ENCODE data around the gene UNKL.

UNKL gene

DNA sequence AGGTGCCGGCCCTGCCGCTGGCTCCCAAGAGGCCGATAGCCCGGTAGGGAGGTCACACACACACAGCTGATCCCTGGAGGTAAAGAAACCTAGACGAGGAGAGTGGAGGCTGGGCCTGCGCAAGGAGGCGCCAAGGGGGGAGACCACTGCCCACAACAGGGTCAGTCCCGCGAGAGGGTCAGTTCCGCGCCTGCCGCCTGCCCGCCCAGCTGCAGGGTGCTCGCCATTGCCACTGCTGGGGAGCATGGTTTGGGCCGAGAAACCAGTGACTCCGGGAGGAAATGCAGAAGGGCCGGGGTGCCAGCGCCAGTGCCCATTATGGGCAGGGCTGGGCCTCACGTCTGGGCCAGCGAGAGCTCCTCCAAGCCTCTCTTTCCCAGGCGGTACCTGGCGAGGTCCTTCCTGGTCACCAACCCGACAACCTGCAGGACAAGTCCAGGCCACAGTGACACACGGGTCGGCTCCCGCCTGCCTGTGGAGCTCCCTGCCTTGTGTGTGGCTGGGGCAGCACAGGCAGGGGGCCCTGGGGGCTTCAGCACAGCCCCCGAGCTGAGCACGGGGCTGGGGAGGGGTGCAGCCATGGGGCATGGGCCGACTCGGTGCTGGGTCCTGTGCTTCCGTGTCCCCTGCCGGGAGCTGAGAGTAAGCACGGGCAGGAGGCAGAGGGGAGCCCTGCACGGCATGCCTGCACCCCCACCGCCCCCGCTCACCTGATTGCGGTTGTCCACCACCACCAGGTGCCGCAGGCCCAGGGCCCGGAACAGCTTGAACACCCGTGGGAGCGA, 32.0 kb upstream of the UNKL start:
- no peak for TF ChIP-seq CTCF (IDR thresholded peaks at IDR 0.05; ENCODE audit: low read length, missing control alignments)
- H3K4me3 ChIP-seq (replicated peaks; ENCODE audit: low read depth, low read length), result no peak overlapping the region
- no peak for DNase-seq (ENCODE audit: low read depth)

GRCh38 chr16:1445518-1446203, 31.2 kb upstream of the UNKL start:
- H3K4me3 ChIP-seq (replicated peaks; ENCODE audit: low read depth, low read length), result no peak overlapping the region
- DNase-seq (ENCODE audit: low read depth), result no peak
- TF ChIP-seq CTCF (IDR thresholded peaks at IDR 0.05; ENCODE audit: low read length, missing control alignments), result no peak

GRCh38 chr16:1444730-1445517, 30.4 kb upstream of the UNKL start:
- DNase-seq (ENCODE audit: low read depth), result no peak
- H3K4me3 ChIP-seq (replicated peaks; ENCODE audit: low read depth, low read length), result no peak overlapping the region
- TF ChIP-seq CTCF (IDR thresholded peaks at IDR 0.05; ENCODE audit: low read length, missing control alignments), result no peak

DNA sequence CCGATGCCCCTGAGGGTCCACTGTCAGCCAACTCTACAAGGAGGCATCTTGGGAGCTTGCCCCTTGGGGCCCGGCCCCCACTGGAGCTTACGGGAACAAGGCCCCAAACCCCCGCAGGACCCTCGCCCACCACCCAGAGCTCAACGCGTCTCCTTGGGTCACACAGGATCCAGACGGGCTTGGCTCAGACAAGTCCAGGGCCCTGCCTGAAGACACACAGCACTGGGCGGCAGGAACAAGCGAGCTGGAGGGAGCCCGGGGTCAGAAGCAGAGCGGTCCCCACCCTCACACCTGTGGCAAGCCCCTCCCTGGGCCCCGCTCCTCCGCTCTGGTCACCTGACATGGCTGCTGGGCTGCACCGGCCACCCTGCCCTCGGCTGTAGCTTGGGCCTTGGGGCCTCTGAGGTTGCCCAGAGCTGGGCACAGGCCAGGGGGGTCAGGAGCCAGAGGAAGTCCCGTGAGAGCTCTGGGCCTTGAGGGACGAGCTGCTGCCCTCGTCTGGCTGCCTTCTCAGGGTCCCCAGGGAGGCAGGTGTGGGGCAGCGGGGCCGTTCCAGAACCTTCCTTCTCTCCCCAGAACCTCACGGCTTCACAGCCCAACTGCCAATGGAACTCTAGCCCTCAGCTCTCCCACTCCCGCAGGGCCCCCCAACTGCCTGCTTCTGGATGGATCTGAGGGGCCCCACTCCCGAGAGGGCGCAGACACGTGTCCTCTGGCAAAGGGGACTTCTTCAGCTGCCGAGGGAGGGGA, 29.7 kb upstream of the UNKL start, which contains the start of gene CCDC154:
TSS of gene CCDC154 (minus strand) at position 577 of the 750 bp plus-strand sequence. CDS start at position 343, 234 bp downstream.
- TF ChIP-seq CTCF (IDR thresholded peaks at IDR 0.05; ENCODE audit: low read length, missing control alignments), result no peak
- no peak within 1 kb of the TSS for H3K4me3 ChIP-seq (replicated peaks; ENCODE audit: low read depth, low read length)
- DNase-seq (ENCODE audit: low read depth), result no peak

- no peak overlapping the region for H3K4me3 ChIP-seq (replicated peaks; ENCODE audit: low read depth, low read length)
- no peak for TF ChIP-seq CTCF (IDR thresholded peaks at IDR 0.05; ENCODE audit: low read length, missing control alignments)
- no peak for DNase-seq (ENCODE audit: low read depth)
Observed at GRCh38 chr16:1443403-1443973, 29.0 kb upstream of the UNKL start.

GRCh38 chr16:1442697-1443096, 28.2 kb upstream of the UNKL start:
- DNase-seq (ENCODE audit: low read depth), result no peak
- TF ChIP-seq CTCF (IDR thresholded peaks at IDR 0.05; ENCODE audit: low read length, missing control alignments), result no peak

More at GRCh38 chr16:1442697-1443096, 28.2 kb upstream of the UNKL start:
- H3K4me3 ChIP-seq (replicated peaks; ENCODE audit: low read depth, low read length), result no peak overlapping the region
